HG02884 (cell line): ENCODE results near the gene LGALS9C.
A peak's percentile ranks its signal among the peaks of the same experiment; 100 is the strongest.
"Not testable (repeated sequence)": the region's sequence is repeated elsewhere in the genome, so short reads cannot be mapped to it uniquely, and the experiment has no call there.

ENCODE experiments used
- ATAC-seq: cut with Tn5 transposase; IDR thresholded peaks from one replicate; pipeline ENCODE4 v1.9.1; 2021; ENCODE audit warnings: mild to moderate bottlenecking, moderate library complexity; ENCODE audit not compliant: unreplicated experiment

The LGALS9C gene

DNA sequence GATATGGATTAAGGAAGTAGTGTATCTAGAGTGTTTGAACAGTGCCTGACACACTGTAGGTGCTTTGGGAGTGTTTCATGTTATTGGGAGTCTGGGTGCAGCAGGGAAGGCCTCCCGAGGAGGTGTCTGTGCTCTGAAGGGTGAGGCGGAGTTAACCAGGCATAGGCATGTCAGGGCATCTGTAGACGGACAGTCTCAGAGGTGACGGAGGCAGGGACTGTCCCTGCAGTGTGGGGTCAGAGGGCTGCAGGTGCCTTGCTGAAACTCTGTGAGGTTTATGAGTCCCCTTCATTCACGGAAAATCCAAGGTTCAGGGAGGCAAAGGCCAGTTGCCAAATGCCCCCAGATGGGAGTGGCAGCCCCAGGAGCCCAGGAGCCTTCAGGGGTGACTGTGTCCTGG is 778 bp downstream of the LGALS9C start:
- ATAC-seq: not testable (repeated sequence)

DNA sequence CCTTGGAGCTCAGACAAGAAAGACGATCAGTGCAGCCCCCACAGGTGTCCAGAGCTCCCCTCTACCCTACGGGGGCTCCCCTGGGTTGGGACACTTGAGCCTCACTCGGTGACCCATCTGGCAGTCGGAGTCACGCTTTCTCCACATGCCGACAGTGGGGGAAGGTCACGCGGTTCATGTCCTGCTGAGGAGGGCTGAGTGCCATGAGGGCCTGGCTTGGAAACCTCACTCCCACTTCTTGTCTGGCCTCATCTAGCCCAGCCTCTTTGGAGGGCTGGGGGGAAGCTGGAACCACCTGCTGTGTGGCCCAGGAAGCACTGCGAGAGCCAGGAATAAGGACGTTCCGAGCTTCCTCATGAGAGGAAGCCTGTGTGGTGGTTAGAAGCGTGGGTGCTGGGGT is 1.8 kb downstream of the LGALS9C start:
- not testable (repeated sequence) for ATAC-seq

DNA sequence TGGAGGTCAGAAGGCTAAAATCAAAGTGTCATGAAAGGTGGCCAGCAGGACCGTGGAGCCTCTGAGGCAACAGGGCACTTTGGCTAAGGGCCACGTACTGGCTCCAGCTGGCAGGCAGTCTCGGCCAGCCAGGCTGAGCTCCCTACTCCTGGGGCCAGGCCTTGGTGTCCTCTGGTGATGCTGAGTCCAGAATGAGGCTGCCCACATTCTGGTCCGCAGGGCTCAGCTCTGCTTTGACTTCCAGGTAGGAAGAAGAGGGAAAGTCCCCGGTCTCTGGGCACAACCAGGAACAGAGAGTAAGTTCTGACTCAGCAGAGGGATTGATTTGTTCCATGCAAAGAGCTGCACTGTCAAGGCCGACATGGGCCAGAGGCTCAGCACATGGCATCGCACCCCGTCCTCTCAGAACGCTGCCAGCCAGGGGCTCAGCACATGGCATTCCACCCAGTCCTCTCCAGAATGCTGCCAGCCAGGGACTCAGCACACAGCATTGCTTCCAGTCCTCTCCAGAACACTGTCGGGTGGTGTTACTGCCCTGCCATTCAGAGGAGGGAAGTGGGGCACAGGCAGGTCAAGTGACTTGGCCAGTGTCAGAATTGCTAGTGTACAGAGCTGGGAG is 2.5 kb downstream of the LGALS9C start:
- not testable (repeated sequence) for ATAC-seq

DNA sequence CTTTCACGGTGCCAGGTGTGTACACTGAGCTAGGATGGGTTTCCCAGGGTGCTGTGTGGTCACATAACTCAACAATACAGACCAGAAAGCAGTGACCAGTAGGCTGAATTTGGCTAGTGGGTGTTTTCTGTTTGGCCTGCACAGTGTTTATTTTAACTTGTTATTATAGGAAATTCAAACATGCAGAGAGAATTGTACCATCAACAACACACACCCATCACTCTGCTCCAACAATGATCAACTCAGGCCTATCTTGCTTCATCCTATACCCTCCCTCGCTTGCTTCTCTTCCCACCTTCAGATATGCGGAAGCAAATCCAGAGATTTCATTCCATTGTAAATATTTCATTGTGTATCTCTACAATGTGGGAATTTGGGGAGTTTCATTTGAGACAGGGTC is 5.2 kb downstream of the LGALS9C start:
- not testable (repeated sequence) for ATAC-seq

DNA sequence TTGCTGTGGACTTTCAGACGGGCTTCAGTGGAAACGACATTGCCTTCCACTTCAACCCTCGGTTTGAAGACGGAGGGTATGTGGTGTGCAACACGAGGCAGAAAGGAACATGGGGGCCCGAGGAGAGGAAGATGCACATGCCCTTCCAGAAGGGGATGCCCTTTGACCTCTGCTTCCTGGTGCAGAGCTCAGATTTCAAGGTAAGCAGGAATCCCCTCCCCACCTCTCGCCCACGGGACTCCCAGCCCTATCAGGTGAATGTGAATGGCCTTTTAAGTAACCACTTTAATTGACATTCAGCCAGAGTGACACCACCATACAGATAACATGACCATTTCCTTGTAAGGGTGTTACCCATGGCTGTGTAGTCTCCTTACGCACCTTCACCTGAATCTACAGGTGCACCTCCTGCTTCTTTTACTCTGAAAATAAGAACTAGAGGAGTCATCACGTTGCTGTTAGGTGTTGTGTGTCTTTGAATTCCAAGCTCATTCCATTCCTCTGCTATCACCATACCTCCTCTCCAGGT is 9.4 kb downstream of the LGALS9C start:
- ATAC-seq: not testable (repeated sequence)

DNA sequence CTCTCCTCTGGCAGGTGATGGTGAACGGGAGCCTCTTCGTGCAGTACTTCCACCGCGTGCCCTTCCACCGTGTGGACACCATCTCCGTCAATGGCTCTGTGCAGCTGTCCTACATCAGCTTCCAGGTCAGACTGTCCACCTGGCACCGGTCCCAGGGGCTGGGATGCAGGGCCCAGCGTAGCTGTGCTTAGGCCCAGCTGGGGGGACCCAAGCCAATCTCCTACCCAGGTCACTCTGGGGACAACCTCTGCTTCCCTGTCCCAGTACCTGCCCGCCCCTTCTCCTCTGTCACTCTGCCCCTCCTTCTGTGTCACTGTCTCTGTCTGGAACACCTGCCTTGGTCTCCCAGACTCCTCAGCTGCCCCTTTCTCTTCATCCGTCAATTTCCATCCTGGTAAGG is 11.0 kb downstream of the LGALS9C start:
- not testable (repeated sequence) for ATAC-seq

DNA sequence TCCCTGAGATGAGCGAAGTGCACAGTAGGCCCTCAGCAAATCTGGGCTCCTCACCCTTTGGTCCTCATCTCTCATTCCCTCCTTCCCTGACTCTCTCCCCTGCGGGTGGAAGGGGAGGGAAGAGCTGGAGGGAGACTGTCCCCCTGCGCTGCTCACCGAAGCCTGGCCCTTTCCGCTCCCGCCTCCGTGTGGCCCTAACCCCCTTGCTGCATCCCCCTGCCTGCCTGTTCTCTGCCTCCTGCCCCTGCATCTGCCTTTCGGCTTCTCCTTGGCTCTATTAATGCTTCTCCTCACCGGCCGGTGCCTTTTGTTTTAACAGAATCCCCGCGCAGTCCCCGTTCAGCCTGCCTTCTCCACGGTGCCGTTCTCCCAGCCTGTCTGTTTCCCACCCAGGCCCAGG is 12.0 kb downstream of the LGALS9C start:
- ATAC-seq: not testable (repeated sequence)

DNA sequence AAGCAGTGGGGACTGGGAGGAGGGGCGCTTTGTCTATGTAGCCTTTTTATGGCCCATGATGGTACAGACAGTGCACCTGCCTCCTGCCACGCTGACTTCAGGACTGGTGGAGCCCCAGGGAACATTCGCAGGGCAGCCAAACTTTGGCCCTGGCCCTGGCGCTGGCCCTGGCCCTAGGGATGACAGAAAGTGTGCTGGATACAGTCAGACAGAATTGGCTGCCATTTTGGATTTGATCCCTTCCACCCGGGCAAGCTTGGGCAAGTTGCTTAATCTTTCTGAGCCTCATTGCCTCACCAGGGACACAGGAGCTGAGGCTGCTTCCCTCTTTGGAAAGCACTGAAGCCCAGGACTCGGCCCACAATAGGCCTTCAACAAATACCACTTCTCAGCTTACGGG is 13.4 kb downstream of the LGALS9C start:
- ATAC-seq: not testable (repeated sequence)

DNA sequence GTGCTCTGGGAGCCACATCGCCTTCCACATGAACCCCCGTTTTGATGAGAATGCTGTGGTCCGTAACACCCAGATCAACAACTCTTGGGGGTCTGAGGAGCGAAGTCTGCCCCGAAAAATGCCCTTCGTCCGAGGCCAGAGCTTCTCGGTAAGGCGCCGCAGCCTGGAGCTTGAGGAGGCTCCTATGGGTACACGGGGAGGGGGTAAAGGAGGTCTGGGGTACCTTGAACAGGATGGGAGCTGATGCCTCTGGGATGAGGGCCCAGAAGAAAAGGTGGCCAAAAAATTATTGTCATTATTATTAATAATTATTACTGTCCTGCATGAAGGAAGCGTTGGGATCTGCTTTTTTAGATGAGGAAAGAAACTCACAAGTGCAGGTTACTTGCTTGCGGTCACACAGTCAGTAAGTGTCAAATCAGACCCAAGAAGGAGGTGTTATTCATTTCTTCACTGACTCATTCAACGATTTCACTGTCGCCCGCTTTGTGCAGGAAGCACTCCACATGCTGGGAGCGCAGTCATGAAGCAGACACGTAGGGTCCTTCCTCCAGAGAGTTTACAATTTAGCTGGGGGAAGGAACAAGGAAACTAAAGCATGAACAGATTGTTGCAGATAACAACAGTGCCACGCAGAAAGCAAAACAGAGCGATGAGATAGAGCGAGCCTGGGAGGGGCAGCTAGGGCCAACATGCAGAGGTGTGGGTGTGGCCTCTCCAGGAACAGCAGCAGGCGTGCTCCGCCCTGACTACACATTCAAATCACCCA is 16.3 kb downstream of the LGALS9C start:
- peak; percentile 57 for ATAC-seq

DNA sequence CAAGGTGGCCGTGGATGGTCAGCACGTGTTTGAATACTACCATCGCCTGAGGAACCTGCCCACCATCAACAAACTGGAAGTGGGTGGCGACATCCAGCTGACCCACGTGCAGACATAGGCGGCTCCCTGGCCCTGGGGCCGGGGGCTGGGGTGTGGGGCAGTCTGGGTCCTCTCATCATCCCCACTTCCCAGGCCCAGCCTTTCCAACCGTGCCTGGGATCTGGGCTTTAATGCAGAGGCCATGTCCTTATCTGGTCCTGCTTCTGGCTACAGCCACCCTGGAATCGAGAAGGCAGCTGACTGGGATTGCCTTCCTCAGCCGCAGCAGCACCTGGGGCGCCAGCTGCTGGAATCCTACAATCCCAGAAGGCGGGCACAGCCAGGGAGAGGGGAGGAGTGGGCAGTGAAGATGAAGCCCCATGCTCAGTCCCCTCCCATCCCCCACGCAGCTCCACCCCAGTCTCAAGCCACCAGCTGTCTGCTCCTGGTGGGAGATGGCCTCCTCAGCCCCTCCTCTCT is 17.7 kb downstream of the LGALS9C start:
- not testable (repeated sequence) for ATAC-seq

DNA sequence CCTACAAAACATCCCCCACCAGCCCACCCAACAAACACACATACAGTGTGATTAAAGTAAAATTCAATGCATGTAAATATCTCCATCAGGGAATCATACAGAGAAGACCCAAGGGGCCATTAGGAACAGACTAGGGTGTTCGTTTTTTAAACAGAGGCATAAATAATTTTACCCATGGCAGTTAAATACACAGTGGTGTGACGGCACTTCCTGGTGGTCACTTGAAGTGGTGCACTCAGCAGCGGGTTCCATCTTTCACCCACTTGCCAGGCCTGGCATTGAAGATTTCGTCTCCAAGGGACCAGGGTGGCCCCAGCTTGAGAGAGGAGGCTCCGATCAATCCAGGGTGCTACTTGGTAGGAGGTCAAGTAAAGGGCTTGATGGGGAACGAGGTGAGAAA is 20.5 kb downstream of the LGALS9C start:
- not testable (repeated sequence) for ATAC-seq

DNA sequence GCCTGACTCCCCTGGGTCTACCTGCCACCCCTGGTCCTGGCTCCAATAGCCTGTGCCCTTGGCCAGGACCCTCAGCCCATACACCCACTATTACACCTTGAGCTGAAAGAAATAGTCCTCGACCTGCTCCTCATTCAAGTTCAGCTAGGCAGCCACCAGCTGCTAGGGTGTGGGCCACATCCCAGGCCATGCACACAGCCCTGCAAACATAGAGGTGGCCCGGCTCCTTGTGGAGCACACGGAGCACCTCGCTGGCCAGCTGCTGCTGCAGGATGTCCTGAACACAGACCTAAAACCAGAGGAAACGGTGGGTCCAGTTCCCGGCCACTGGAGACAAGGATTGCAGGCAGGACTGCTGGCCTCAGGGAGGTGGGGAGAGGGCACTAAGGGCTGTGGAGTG is 22.5 kb downstream of the LGALS9C start:
- ATAC-seq: not testable (repeated sequence)

DNA sequence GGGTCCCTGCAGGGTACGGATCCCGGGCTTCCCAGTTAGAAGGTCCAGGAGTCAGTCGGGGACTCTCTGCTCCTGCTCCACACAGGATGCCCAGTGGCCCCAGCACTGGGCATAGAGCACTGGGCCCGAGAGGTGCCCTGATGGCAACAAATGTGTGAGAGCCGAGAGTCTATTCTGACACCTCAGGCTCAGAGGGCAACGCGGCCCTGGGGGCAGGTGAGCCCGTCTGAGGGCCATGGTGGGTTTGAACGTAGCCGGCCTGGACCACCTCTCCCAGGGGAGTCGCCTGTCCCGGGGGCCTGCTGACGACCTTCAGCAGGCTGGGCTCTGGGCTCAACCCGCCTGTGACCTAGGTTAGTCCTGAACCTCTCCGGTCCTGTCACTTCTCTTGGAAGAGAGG is 23.2 kb downstream of the LGALS9C start:
- ATAC-seq: not testable (repeated sequence)

DNA sequence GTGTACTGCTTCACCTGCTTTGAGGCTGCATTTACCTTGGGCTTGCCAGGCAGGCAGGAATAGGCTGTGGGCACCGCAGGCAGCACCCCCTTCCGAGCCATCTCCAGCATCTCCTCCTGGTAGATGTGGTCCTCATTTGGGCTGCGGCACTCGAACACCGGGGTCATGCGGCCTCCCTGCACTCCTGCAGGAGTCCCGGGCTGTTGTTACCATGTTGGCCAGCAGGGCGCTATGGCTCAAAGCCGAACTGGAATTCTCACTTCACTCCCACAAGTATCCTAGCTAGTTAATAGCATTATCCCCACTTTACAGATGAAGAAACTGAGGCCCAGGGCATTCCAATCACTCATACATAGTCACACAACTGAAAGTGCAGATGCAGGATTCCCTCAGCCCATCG is 23.7 kb downstream of the LGALS9C start:
- ATAC-seq: not testable (repeated sequence)

DNA sequence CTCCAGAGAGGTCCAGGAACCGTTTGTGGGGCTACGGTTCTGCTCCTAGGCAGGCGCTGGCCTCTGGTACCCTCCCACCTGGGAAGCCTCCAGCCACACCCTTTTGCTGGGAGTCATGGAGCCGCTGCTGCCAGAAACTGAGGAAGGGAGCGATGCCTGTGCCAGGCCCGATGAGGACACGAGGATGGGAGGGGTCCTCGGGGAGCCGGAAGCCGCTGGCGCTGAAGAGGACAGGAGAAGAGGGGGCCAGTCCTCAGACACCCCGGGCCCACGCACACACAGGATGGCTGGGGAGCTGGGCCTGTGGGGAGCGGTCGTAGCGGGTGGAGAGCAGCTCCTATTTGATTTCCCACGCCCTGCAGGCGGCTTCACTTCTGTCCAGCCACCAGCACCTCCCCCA is 24.2 kb downstream of the LGALS9C start:
- not testable (repeated sequence) for ATAC-seq

DNA sequence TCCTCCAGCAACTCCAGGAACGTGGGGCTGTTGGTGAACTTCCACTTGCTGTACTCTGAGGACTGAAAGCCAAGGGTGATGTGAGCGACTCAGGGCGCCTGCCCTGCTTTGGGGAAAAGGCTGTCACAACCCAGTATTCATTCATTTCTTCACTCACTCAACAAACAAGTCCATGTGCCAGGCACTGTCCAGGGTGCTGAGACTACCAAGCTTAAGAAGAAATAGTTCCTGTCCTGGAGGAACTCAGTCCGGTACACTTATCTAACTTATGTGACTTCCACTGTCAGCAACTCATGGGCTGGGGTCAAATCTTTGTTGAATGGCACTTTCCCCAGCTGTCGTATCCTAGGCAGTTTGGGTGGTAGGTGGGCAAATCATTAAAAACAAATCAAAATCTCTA is 26.6 kb downstream of the LGALS9C start:
- ATAC-seq: not testable (repeated sequence)

DNA sequence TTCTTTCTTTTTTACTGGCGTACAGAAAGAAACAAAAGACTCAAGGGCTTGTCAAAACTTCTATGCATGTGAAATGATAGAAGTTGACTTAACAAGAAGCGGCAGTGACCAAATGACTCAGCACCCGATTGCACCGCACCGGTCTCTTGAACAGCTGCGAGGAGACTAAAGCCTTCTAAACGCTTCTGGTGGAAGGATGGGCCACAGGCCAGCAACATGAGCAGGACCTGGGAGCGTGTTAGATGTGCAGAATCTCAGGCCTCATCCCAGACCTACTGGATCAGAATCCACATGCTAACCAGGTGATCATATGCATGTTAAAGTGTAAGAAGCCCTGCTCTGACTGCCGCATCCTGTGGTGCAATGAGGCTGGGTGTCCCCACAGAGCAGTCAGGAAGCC is 31.1 kb downstream of the LGALS9C start:
- ATAC-seq: not testable (repeated sequence)

DNA sequence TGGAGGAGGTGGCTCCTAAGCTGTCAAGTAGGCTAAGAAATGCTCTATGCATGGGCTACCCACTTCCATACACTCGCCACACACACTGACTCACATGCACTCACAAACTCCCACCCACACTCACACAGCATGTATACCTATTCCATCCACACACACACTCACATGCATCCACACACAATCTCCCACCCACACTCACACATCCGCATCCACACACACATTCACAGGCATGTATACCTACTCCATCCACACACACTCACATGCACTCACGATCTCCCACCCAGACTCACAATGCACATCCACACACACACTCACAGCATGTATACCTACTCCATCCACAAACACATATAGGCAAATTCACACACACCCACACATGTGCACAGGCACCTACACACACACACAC is 32.1 kb downstream of the LGALS9C start:
- ATAC-seq: not testable (repeated sequence)

DNA sequence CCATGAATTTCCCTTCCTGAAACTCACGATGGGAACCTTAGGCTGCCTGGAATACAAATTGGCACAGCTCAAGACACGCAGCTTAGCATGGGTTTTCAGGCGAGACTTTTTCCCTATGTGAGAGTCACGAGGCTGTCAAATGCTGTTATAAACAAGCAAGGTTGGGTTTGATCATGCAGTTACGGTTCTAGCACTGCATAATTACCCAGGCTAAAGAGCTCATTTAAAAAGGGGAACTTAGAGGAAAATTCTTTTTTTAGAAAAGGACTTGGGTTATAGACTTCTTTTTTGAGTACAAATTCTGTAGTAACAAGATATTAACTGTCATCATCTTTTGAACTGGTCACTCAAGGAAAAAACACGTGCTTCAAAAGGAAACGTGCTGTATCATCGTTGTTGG is 44.5 kb downstream of the LGALS9C start:
- not testable (repeated sequence) for ATAC-seq

DNA sequence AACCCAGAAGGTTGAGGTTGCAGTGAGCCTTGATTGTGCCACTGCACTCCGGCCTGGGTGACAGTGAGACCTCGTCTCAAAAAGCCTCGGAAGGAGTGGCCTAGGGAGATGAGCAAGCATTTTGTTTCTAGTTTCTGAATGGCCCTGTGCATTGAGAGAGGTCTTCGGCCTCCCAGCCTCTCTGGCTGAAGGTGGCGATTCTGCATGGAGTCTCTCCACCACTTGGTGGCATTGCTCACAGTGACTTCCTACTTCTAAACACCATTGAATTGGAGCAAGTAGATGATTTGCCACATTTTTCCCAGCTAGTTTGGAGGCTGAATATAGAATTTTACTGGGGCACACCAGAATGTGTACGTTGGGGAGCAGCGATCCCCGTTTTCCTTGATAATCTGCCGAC is 48.4 kb downstream of the LGALS9C start:
- not testable (repeated sequence) for ATAC-seq

DNA sequence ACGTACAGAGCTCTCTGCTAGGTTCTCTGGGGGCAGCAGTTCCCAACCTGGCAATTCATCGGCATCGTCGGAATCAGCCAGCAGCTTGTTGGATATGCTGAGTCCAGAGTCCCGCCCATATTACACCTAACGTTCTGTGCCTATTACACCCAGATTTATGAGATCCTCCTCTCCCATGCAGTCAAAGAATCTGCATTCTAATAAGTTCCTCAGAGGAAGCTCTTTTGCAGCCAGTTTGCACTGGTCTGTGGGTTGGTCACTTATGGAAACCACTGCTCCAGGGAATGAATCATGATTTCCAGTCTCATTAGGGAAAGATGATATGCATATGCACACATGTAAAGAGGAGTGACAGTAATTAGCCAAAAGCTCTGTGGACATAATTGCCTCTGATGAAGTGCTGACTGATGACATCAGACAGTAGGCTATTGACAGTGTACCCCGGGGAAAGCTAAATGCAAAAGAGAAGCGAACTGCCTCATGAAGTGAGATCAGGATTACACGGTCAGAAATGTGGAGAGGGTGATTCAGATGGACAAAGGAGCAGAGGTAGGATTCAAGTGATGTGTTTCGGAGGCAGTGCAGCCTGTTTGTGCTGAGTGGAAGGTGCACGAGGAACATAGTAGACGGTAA is 49.7 kb downstream of the LGALS9C start:
- ATAC-seq: not testable (repeated sequence)
